AG20443 (cell line): ENCODE results near the gene KCND2.

ENCODE experiments used
- DNase-seq: peaks from one replicate; pipeline ENCODE4 v3.0.0; 2012; ENCODE audit warnings: low spot score, mixed read lengths

The KCND2 gene

GRCh38 chr7:120311028-120311788, 38.2 kb downstream of the KCND2 start:
- DNase-seq = no peak

- DNase-seq = no peak
Observed at GRCh38 chr7:120320218-120320961, 47.4 kb downstream of the KCND2 start.

GRCh38 chr7:120327054-120327453, 54.1 kb downstream of the KCND2 start:
- DNase-seq = no peak

- DNase-seq = no peak
Observed at GRCh38 chr7:120332433-120332832, 59.5 kb downstream of the KCND2 start.

GRCh38 chr7:120334475-120334874, 61.5 kb downstream of the KCND2 start:
- DNase-seq = no peak

- no peak for DNase-seq
Observed at GRCh38 chr7:120337308-120337907, 64.4 kb downstream of the KCND2 start.

- DNase-seq = no peak
Observed at GRCh38 chr7:120344276-120344675, 71.3 kb downstream of the KCND2 start.

GRCh38 chr7:120353171-120353570, 80.2 kb downstream of the KCND2 start:
- DNase-seq = no peak

- DNase-seq = no peak
Observed at GRCh38 chr7:120360918-120361317, 87.9 kb downstream of the KCND2 start.

- no peak for DNase-seq
Observed at GRCh38 chr7:120363414-120363813, 90.4 kb downstream of the KCND2 start.

- no peak for DNase-seq
Observed at GRCh38 chr7:120370954-120371353, 98.0 kb downstream of the KCND2 start.

GRCh38 chr7:120373174-120373573, 100.2 kb downstream of the KCND2 start:
- DNase-seq = no peak

GRCh38 chr7:120394595-120394994, 121.6 kb downstream of the KCND2 start:
- DNase-seq = no peak

GRCh38 chr7:120395526-120396019, 122.6 kb downstream of the KCND2 start:
- DNase-seq = no peak

- DNase-seq = no peak
Observed at GRCh38 chr7:120398284-120399000, 125.5 kb downstream of the KCND2 start.

GRCh38 chr7:120400806-120401455, 128.0 kb downstream of the KCND2 start:
- DNase-seq = no peak

- DNase-seq = no peak
Observed at GRCh38 chr7:120402079-120402767, 129.2 kb downstream of the KCND2 start.

GRCh38 chr7:120402801-120403200, 129.8 kb downstream of the KCND2 start:
- DNase-seq = no peak

GRCh38 chr7:120404042-120404441, 131.1 kb downstream of the KCND2 start:
- DNase-seq = no peak

- DNase-seq = no peak
Observed at GRCh38 chr7:120405652-120406051, 132.7 kb downstream of the KCND2 start.

GRCh38 chr7:120407010-120407409, 134.0 kb downstream of the KCND2 start:
- no peak for DNase-seq
